K562 (cell line): ENCODE results near the gene CD300LD. TPM values are rescaled to one million over a fixed set of nuclear protein-coding genes. Genes with fewer than 3 reads are reported as not detected.

Experiments used
- ATAC-seq: fragments of 200-7000 bp; cut with Tn5 transposase; 3 replicates; pipeline ENCODE4 v1.9.1; 2020; ENCODE audit warnings: moderate library complexity
- BruUV-seq: library from RNA; stranded (reverse); fragments of 400-500 nt; replicated peaks from 2 replicates; lab custom pipeline; 2021; lab: Mats Ljungman, UMichigan
- CTCF ChIA-PET: fragments of 300-600 bp; formaldehyde crosslinking; extraction: SDS; loops from one replicate; lab custom pipeline; 2021; ENCODE audit warnings: low intra/inter-chr PET ratio; lab: Yijun Ruan, JAX
- POLR2A ChIA-PET: fragments of 300-600, 350-650 bp; sonication (Branson Sonifier 250); formaldehyde crosslinking; extraction: SDS; loops from one replicate; lab custom pipeline; 2021; ENCODE audit warnings: antibody characterized with exemption, inconsistent platforms; lab: Yijun Ruan, JAX
- DNase-seq, 4 experiments: peaks; one replicate each; pipeline versions ENCODE4 v3.0.0 to v3.0.0-alpha.2; 2011 to 2018; ENCODE audit warnings: low spot score in 3 of 4, mixed read lengths in 3 of 4; ENCODE audit errors: extremely low read depth in 1 of 4
- FAIRE-seq: peaks from 2 replicates; lab custom pipeline; 2011; peaks lifted over from hg19 to GRCh38; lab: Jason Lieb, UNC
- H2AFZ ChIP-seq: 2 replicates; pipeline ENCODE4 v1.6.0; 2011; ENCODE audit warnings: low read depth, low read length, control low read depth, inconsistent platforms
- H3K27ac ChIP-seq: fragments of 200-600 bp; 3 replicates; pipeline ENCODE4 v1.8.0; 2011; ENCODE audit warnings: low read depth, mild to moderate bottlenecking, control low read depth, inconsistent platforms, low read length, moderate library complexity, mixed read lengths; ENCODE audit errors: extremely low read depth
- H3K27me3 ChIP-seq, 2 experiments: fragments of 300-600 bp in 1 of 2; 2 replicates in 1 of 2; 3 replicates in 1 of 2; pipeline versions ENCODE4 v1.6.0 to v1.8.0; 2011; ENCODE audit warnings: inconsistent platforms in 2 of 2, low read length in 2 of 2, mild to moderate bottlenecking in 1 of 2, mixed read lengths in 1 of 2, moderate library complexity in 1 of 2; ENCODE audit not compliant: control insufficient read depth in 2 of 2, insufficient read depth in 2 of 2
- H3K36me3 ChIP-seq: fragments of 300-600 bp; 3 replicates; pipeline ENCODE4 v1.8.0; 2011; ENCODE audit warnings: mild to moderate bottlenecking, low read length, inconsistent platforms; ENCODE audit not compliant: control insufficient read depth, insufficient read depth
- H3K4me1 ChIP-seq, 2 experiments: fragments of 200-600 bp in 1 of 2; replicated peaks in 1 of 2; 2 replicates in 1 of 2; 3 replicates in 1 of 2; pipeline versions ENCODE4 v1.5.1 to v1.8.0; 2011; ENCODE audit warnings: inconsistent platforms in 2 of 2, low read length in 2 of 2, mild to moderate bottlenecking in 1 of 2, mixed read lengths in 1 of 2, moderate library complexity in 1 of 2; ENCODE audit not compliant: control insufficient read depth in 2 of 2, insufficient read depth in 2 of 2
- H3K4me2 ChIP-seq: 2 replicates; pipeline ENCODE4 v1.6.1; 2011; ENCODE audit warnings: low read length, control low read depth, inconsistent platforms, mixed read lengths; ENCODE audit not compliant: insufficient read depth
- H3K4me3 ChIP-seq: fragments of 200-600 bp; sonication (generic), shearing (Covaris generic); 2 replicates; pipeline ENCODE4 v1.5.1; 2016; ENCODE audit warnings: control low read depth, inconsistent platforms
- H3K79me2 ChIP-seq: fragments of 200-600 bp; 3 replicates; pipeline ENCODE4 v1.8.0; 2011; ENCODE audit warnings: low read length, inconsistent platforms; ENCODE audit not compliant: control insufficient read depth, insufficient read depth
- H3K9ac ChIP-seq, 2 experiments: 2 replicates each; pipeline versions ENCODE4 v1.6.0 to v1.6.1; 2011; ENCODE audit warnings: low read depth in 2 of 2, low read length in 2 of 2, control low read depth in 1 of 2, inconsistent platforms in 1 of 2, mild to moderate bottlenecking in 1 of 2, mixed read lengths in 1 of 2; ENCODE audit not compliant: insufficient read depth in 1 of 2
- H3K9me1 ChIP-seq: one replicate; pipeline ENCODE4 v1.6.0; 2011; ENCODE audit warnings: inconsistent platforms, mild to moderate bottlenecking, low read length, moderate library complexity; ENCODE audit not compliant: control insufficient read depth, insufficient read depth
- H3K9me3 ChIP-seq: replicated peaks from 2 replicates; pipeline ENCODE4 v1.5.1; 2011; ENCODE audit warnings: low read depth, low read length, inconsistent platforms; ENCODE audit not compliant: control insufficient read depth, insufficient read depth
- H4K20me1 ChIP-seq: replicated peaks from 2 replicates; pipeline ENCODE4 v1.6.1; 2011; ENCODE audit warnings: low read length, inconsistent platforms, mixed read lengths; ENCODE audit not compliant: control insufficient read depth, insufficient read depth
- BDP1 ChIP-seq: IDR thresholded peaks from 3 replicates; pipeline ENCODE4 v1.6.1; 2011; ENCODE audit not compliant: insufficient read length, insufficient read depth
- CGGBP1 ChIP-seq: fragments of 250-450 bp; sonication (Bioruptor Pico); IDR thresholded peaks from 2 replicates; pipeline ENCODE4 v1.9.0; 2021; ENCODE audit warnings: mild to moderate bottlenecking
- KLF16 ChIP-seq: IDR thresholded peaks from 2 replicates; pipeline ENCODE4 v1.6.1; 2016; ENCODE audit warnings: antibody characterized with exemption
- MCM2 ChIP-seq: fragments of 450-650 bp; IDR thresholded peaks from 2 replicates; pipeline ENCODE4 v1.6.1; 2017; ENCODE audit warnings: low read depth, mild to moderate bottlenecking
- MCM7 ChIP-seq, 2 experiments: fragments of 450-650 bp; IDR thresholded peaks; 2 replicates each; pipeline ENCODE4 v1.6.1; 2016 to 2018
- NCOA2 ChIP-seq, 2 experiments: fragments of 450-650 bp; IDR thresholded peaks; 2 replicates each; pipeline ENCODE4 v1.6.1; 2018; ENCODE audit warnings: mild to moderate bottlenecking in 2 of 2, moderate library complexity in 1 of 2; ENCODE audit not compliant: partially characterized antibody in 2 of 2
- SFPQ ChIP-seq: fragments of 200-400 bp; formaldehyde crosslinking; IDR thresholded peaks from 2 replicates; pipeline ENCODE4 v1.6.1; 2017; ENCODE audit warnings: mild to moderate bottlenecking, low read depth, low read length, moderate library complexity
- SMC3 ChIP-seq: conservative IDR thresholded peaks from 2 replicates; pipeline ENCODE4 v1.6.1; 2011; ENCODE audit warnings: low read depth, low read length, improper control_type of control experiment; ENCODE audit not compliant: insufficient read depth
- SOX6 ChIP-seq: fragments of 450-650 bp; IDR thresholded peaks from 2 replicates; pipeline ENCODE4 v1.6.1; 2014; ENCODE audit warnings: mild to moderate bottlenecking
- STAT5B ChIP-seq: fragments of 250-450 bp; sonication (Bioruptor Pico); IDR thresholded peaks from 2 replicates; pipeline ENCODE4 v1.8.0; 2021; ENCODE audit warnings: mild to moderate bottlenecking, inconsistent platforms
- THAP12 ChIP-seq: fragments of 250-450 bp; sonication (Bioruptor Pico); IDR thresholded peaks from 2 replicates; pipeline ENCODE4 v1.9.0; 2021; ENCODE audit warnings: mild to moderate bottlenecking, inconsistent platforms
- YBX1 ChIP-seq: fragments of 450-650 bp; IDR thresholded peaks from 2 replicates; pipeline ENCODE4 v1.7.1; 2016; ENCODE audit warnings: mild to moderate bottlenecking
- ZNF511 ChIP-seq: sonication (generic); formaldehyde crosslinking; IDR thresholded peaks from 2 replicates; pipeline ENCODE4 v1.8.0; 2022; ENCODE audit warnings: mild to moderate bottlenecking, missing genetic modification reagents
- ZNF717 ChIP-seq: fragments of 250-450 bp; sonication (Bioruptor Pico); IDR thresholded peaks from 2 replicates; pipeline ENCODE4 v1.5.0; 2021
- WGBS: fragments of 100-300 bp; shearing (Covaris generic); methylation state at CpG from one replicate; pipeline ENCODE4 v1.1.6; 2016; ENCODE audit warnings: low coverage, mixed read lengths; ENCODE audit not compliant: insufficient coverage; ENCODE audit errors: missing lambda C conversion rate; 5-methylcytosine and 5-hydroxymethylcytosine counted together
- in situ Hi-C: fragments of 300-500 bp; cut with MboI; formaldehyde crosslinking; loops from 4 replicates; pipeline ENCODE4 v1.15.0; 2018; ENCODE audit warnings: inconsistent platforms, mixed read lengths
- intact Hi-C: fragments of 100-400 bp; cut with micrococcal nuclease; formaldehyde crosslinking; loops from 2 replicates; pipeline ENCODE4 v1.14.2; 2022
- polyA plus RNA-seq, 8 experiments: library from polyadenylated mRNA; depleted of rRNA in 4 of 8; stranded (reverse) in 5 of 8; unstranded in 3 of 8; fragments of >200 nt; fragmentation: Nextera tagmentation in 2 of 8; fragmentation: Illumina TruSeq in 1 of 8; extraction: Ambion mirVana in 2 of 8; extraction: Trizol in 1 of 8; gene quantifications; 2 replicates each; pipeline versions ENCODE4 v1.2.1 to v1.2.3, GENCODE V29; 2011 to 2014; ENCODE audit warnings: inconsistent platforms in 1 of 8, missing spikeins in 1 of 8
- total RNA-seq, 7 experiments: library from RNA; depleted of rRNA in 6 of 7; stranded (reverse); fragments of >200 nt in 6 of 7; fragmentation: Illumina TruSeq in 2 of 7; extraction: Trizol in 2 of 7; gene quantifications; 2 replicates each; pipeline versions ENCODE4 v1.2.1 to v1.2.3, GENCODE V29; 2011 to 2021; ENCODE audit warnings: low replicate concordance in 1 of 7

The CD300LD gene
- total and polyA plus RNA-seq, 9 of the 15 experiments (the other 6 are each of a cell fraction or from before 2014, with no cell fraction given): not detected

- no peak for TF ChIP-seq THAP12 (CRISPR knock-in tag)
- TF ChIP-seq SOX6: no peak
- no peak for TF ChIP-seq CGGBP1 (CRISPR knock-in tag)
- TF ChIP-seq, all 486 proteins: peak for 0
Measured at GRCh38 chr17:74606050-74606449, 14.0 kb upstream of the CD300LD start (continued).

GRCh38 chr17:74605361-74605760 lies 13.3 kb upstream of the CD300LD start:
- POLR2A ChIA-PET: interaction anchor here (1.1 kb wide), 1 partner anchor 13 kb away, joined by 6 read pairs; no protein-coding TSS in a partner anchor
- TF ChIP-seq NCOA2 (IDR thresholded peaks at IDR 0.05; ENCODE audit: partially characterized antibody in 2 of 2) (no peak), SMC3 (no peak), ZNF511 (CRISPR knock-in tag) (no peak), SFPQ (no peak), ZNF717 (CRISPR knock-in tag) (no peak), YBX1 (no peak), MCM7 (IDR thresholded peaks at IDR 0.05) (no peak), STAT5B (CRISPR knock-in tag) (no peak), MCM2 (no peak), KLF16 (no peak), BDP1 (no peak)
- Histone ChIP-seq H3K27me3 (peaks cover 3 to 60% of the 10 kb centered on the region in 2 experiments; a peak in 3 of 5 replicates), H3K36me3 (no peaks in the 10 kb centered on the region), H3K9me1 (no peaks in the 10 kb centered on the region), H3K79me2 (no peaks in the 10 kb centered on the region), H3K27ac (no peak overlapping the region), H3K9me3 (no peaks in the 10 kb centered on the region), H3K9ac (no peak overlapping the region), H3K4me3 (no peak overlapping the region), H4K20me1 (peaks cover 2% of the 10 kb centered on the region; the same call in 1 of the 2 replicates), H2AFZ (no peak overlapping the region), H3K4me2 (no peak overlapping the region), H3K4me1 (no peaks in the 10 kb centered on the region)
- 2% methylated on average over 10 of the region's 10 CpGs for WGBS
- FAIRE-seq (no peak), DNase-seq (no peak), ATAC-seq (no peak)
- BruUV-seq: no TSS peak
- in situ Hi-C loops: no loop called here
- intact Hi-C loops: no loop called here
- CTCF ChIA-PET: no interaction called here
